PC-3 (cell line): ENCODE data around the gene ANKH. TPM values are rescaled to one million over a fixed set of nuclear protein-coding genes. Genes with fewer than 3 reads are reported as not detected.

ENCODE experiments used
- ATAC-seq: fragments of 200-7000 bp; cut with Tn5 transposase; 2 replicates; pipeline ENCODE4 v1.9.1; 2020; ENCODE audit warnings: mild to moderate bottlenecking, moderate library complexity
- BruUV-seq: library from RNA; stranded (reverse); fragments of 400-500 nt; replicated peaks from 2 replicates; lab custom pipeline; 2021; lab: Mats Ljungman, UMichigan
- CTCF ChIA-PET: fragments of 300-600 bp; sonication (Branson Sonifier 250); formaldehyde crosslinking; loops from one replicate; lab custom pipeline; 2022; ENCODE audit warnings: antibody characterized with exemption; lab: Charles Lee
- POLR2A ChIA-PET: fragments of 300-600 bp; sonication (Branson Sonifier 250); formaldehyde crosslinking; loops from one replicate; lab custom pipeline; 2022; ENCODE audit warnings: antibody characterized with exemption; ENCODE audit not compliant: unreplicated experiment; lab: Charles Lee
- DNase-seq: peaks from one replicate; pipeline ENCODE4 v3.0.0-alpha.2; 2015
- H2AFZ ChIP-seq: fragments of 300-600 bp; sonication (generic); 2 replicates; pipeline ENCODE4 v1.6.0; 2016; ENCODE audit warnings: antibody characterized with exemption, low read length
- H3F3A ChIP-seq: fragments of 300-600 bp; sonication (generic); one replicate; pipeline ENCODE4 v1.6.0; 2017; ENCODE audit warnings: antibody characterized with exemption, low read length, control low read depth, mild to moderate bottlenecking; ENCODE audit not compliant: unreplicated experiment
- H3K27ac ChIP-seq: fragments of 300-600 bp; sonication (generic); 2 replicates; pipeline ENCODE4 v1.5.1; 2016; ENCODE audit warnings: mild to moderate bottlenecking, low read length
- H3K27me3 ChIP-seq: fragments of 300-600 bp; sonication (generic); 2 replicates; pipeline ENCODE4 v1.6.1; 2016; ENCODE audit warnings: low read length, mixed read lengths
- H3K36me3 ChIP-seq: fragments of 300-600 bp; sonication (generic); 2 replicates; pipeline ENCODE4 v1.6.1; 2016; ENCODE audit warnings: low read depth, mixed run types, low read length, mixed read lengths
- H3K4me1 ChIP-seq: fragments of 300-600 bp; sonication (generic); 2 replicates; pipeline ENCODE4 v1.5.1; 2016; ENCODE audit warnings: low read length; ENCODE audit not compliant: insufficient read depth
- H3K4me2 ChIP-seq: fragments of 300-600 bp; sonication (generic); 2 replicates; pipeline ENCODE4 v1.6.0; 2016; ENCODE audit warnings: low read length
- H3K4me3 ChIP-seq: fragments of 300-600 bp; sonication (generic); 2 replicates; pipeline ENCODE4 v1.5.1; 2016; ENCODE audit warnings: mild to moderate bottlenecking, low read length, mixed read lengths
- H3K79me2 ChIP-seq: fragments of 300-600 bp; sonication (generic); 2 replicates; pipeline ENCODE4 v1.6.1; 2017; ENCODE audit warnings: low read length, mixed read lengths
- H3K9ac ChIP-seq: fragments of 300-600 bp; sonication (generic); 2 replicates; pipeline ENCODE4 v1.6.0; 2016; ENCODE audit warnings: mild to moderate bottlenecking, low read length
- H3K9me2 ChIP-seq: fragments of 300-600 bp; sonication (generic); replicated peaks from 2 replicates; pipeline ENCODE4 v1.6.1; 2016; ENCODE audit warnings: mixed run types, low read length, mixed read lengths
- H3K9me3 ChIP-seq: fragments of 300-600 bp; sonication (generic); 2 replicates; pipeline ENCODE4 v1.6.1; 2016; ENCODE audit warnings: low read length, mixed read lengths
- H4K20me1 ChIP-seq: fragments of 300-600 bp; sonication (generic); 2 replicates; pipeline ENCODE4 v1.6.1; 2016; ENCODE audit warnings: low read length, mixed read lengths
- CTCF ChIP-seq: fragments of 300-600 bp; sonication (generic); conservative IDR thresholded peaks from 2 replicates; pipeline ENCODE4 v1.5.1; 2017; ENCODE audit warnings: antibody characterized with exemption, low read depth, mild to moderate bottlenecking, low read length
- EZH2 ChIP-seq: fragments of 300-600 bp; sonication (generic); IDR thresholded peaks from one replicate; pipeline ENCODE4 v1.6.1; 2017; ENCODE audit warnings: antibody characterized with exemption, mild to moderate bottlenecking, low read length; ENCODE audit not compliant: unreplicated experiment
- EZH2phosphoT487 ChIP-seq: fragments of 300-600 bp; sonication (generic); IDR thresholded peaks from 2 replicates; pipeline ENCODE4 v1.6.1; 2018; ENCODE audit warnings: mild to moderate bottlenecking, antibody characterized with exemption, low read length, borderline replicate concordance
- intact Hi-C: fragments of 100-400 bp; cut with micrococcal nuclease; formaldehyde crosslinking; loops from 2 replicates; pipeline ENCODE4 v1.9.0; 2023
- total RNA-seq: library from RNA; depleted of rRNA; stranded (reverse); fragments of >200 nt; gene quantifications from 2 replicates; pipeline ENCODE4 v1.2.3, GENCODE V29; 2014

Gene ANKH
- total RNA-seq, 1 experiment from 2014 or later: 11.6 TPM

- Histone ChIP-seq H3K9me2 (no peaks in the 10 kb centered on the region), H3K79me2 (peaks cover 89% of the 10 kb centered on the region), H3K9me3 (no peaks in the 10 kb centered on the region), H3K4me2 (no peak overlapping the region), H2AFZ (no peak overlapping the region), H3F3A (no peaks in the 10 kb centered on the region), H3K9ac (no peak overlapping the region), H3K36me3 (peaks cover 13% of the 10 kb centered on the region), H4K20me1 (peaks cover 4% of the 10 kb centered on the region), H3K27ac (no peak overlapping the region), H3K4me3 (no peak overlapping the region), H3K4me1 (peaks cover 22% of the 10 kb centered on the region), H3K27me3 (no peaks in the 10 kb centered on the region)
- no peak for ATAC-seq
- ChIA-PET CTCF (no interaction called here), POLR2A (no interaction called here)
- no TSS peak for BruUV-seq
- no peak for TF ChIP-seq EZH2phosphoT487
- no peak for TF ChIP-seq CTCF
- TF ChIP-seq EZH2: no peak
- DNase-seq: no peak
- intact Hi-C loops: no loop called here
Observed at GRCh38 chr5:14674983-14675854, 196.4 kb downstream of the ANKH start.

GRCh38 chr5:14673443-14673842 lies 198.1 kb downstream of the ANKH start:
- POLR2A ChIA-PET: no interaction called here
- no peaks in the 10 kb centered on the region for H3K27me3 ChIP-seq
- intact Hi-C loops: no loop called here
- no peak overlapping the region for H2AFZ ChIP-seq
- H3K9me2 ChIP-seq: no peaks in the 10 kb centered on the region
- ATAC-seq: no peak
- no peaks in the 10 kb centered on the region for H3K9me3 ChIP-seq
- H3K79me2 ChIP-seq: peaks cover 99% of the 10 kb centered on the region
- H3K36me3 ChIP-seq: no peaks in the 10 kb centered on the region; the same call in 1 of the 2 replicates
- peaks cover 30% of the 10 kb centered on the region for H3K4me1 ChIP-seq
- H3K4me3 ChIP-seq: no peak overlapping the region
- no peak overlapping the region for H3K9ac ChIP-seq
- H3F3A ChIP-seq: no peaks in the 10 kb centered on the region
- DNase-seq: no peak
- BruUV-seq: no TSS peak
- peaks cover 4% of the 10 kb centered on the region for H4K20me1 ChIP-seq
- no peak overlapping the region for H3K27ac ChIP-seq
- CTCF ChIA-PET: no interaction called here
- no peak for TF ChIP-seq EZH2
- TF ChIP-seq EZH2phosphoT487: no peak
- no peak for TF ChIP-seq CTCF
- no peak overlapping the region for H3K4me2 ChIP-seq
